H9 (cell line): ENCODE results near the gene PACSIN2. TPM values are rescaled to one million over a fixed set of nuclear protein-coding genes. Genes with fewer than 3 reads are reported as not detected.

Source experiments
- DNase-seq: peaks from one replicate; pipeline ENCODE4 v3.0.0-alpha.2; 2017
- H2AFZ ChIP-seq: one replicate; pipeline ENCODE4 v1.6.1; 2013; ENCODE audit warnings: mild to moderate bottlenecking, low read length, control low read depth, moderate library complexity
- H2AK5ac ChIP-seq: 2 replicates; pipeline ENCODE4 v1.6.1; 2013; ENCODE audit warnings: low read length, control low read depth, mixed read lengths; ENCODE audit not compliant: insufficient read length
- H2BK120ac ChIP-seq: one replicate; pipeline ENCODE4 v1.6.1; 2013; ENCODE audit warnings: low read depth, mild to moderate bottlenecking, low read length, control low read depth, inconsistent platforms; ENCODE audit not compliant: poor library complexity, severe bottlenecking
- H2BK12ac ChIP-seq: 2 replicates; pipeline ENCODE4 v1.6.1; 2013; ENCODE audit warnings: low read length, control low read depth, mixed read lengths, low read depth; ENCODE audit not compliant: insufficient read length
- H2BK15ac ChIP-seq: 2 replicates; pipeline ENCODE4 v1.6.1; 2013; ENCODE audit warnings: low read depth, low read length, control low read depth
- H2BK20ac ChIP-seq: one replicate; pipeline ENCODE4 v1.6.1; 2013; ENCODE audit warnings: low read depth, mild to moderate bottlenecking, low read length, control low read depth, inconsistent platforms; ENCODE audit not compliant: poor library complexity, severe bottlenecking
- H2BK5ac ChIP-seq: 2 replicates; pipeline ENCODE4 v1.6.1; 2013; ENCODE audit warnings: low read length, control low read depth, mixed read lengths; ENCODE audit not compliant: insufficient read length
- H3K14ac ChIP-seq: 2 replicates; pipeline ENCODE4 v1.6.1; 2013; ENCODE audit warnings: low read length, control low read depth; ENCODE audit not compliant: insufficient read depth
- H3K18ac ChIP-seq: 2 replicates; pipeline ENCODE4 v1.6.1; 2013; ENCODE audit warnings: low read depth, mild to moderate bottlenecking, mixed read lengths, low read length, control low read depth; ENCODE audit not compliant: insufficient read length
- H3K23ac ChIP-seq: 2 replicates; pipeline ENCODE4 v1.6.1; 2013; ENCODE audit warnings: low read length, control low read depth, mixed read lengths, low read depth; ENCODE audit not compliant: insufficient read length
- H3K23me2 ChIP-seq: 2 replicates; pipeline ENCODE4 v1.6.1; 2013; ENCODE audit warnings: low read depth, mild to moderate bottlenecking, mixed read lengths, low read length, control low read depth; ENCODE audit not compliant: insufficient read length, poor library complexity, severe bottlenecking
- H3K27ac ChIP-seq: 2 replicates; pipeline ENCODE4 v1.5.1; 2013; ENCODE audit warnings: low read length, control low read depth, mixed read lengths, low read depth; ENCODE audit not compliant: insufficient read length
- H3K27me3 ChIP-seq: 2 replicates; pipeline ENCODE4 v1.6.1; 2013; ENCODE audit warnings: low read length, control low read depth, inconsistent platforms; ENCODE audit not compliant: insufficient read depth
- H3K4ac ChIP-seq: 2 replicates; pipeline ENCODE4 v1.6.1; 2013; ENCODE audit warnings: low read depth, mild to moderate bottlenecking, control low read depth, inconsistent platforms, low read length, moderate library complexity
- H3K4me1 ChIP-seq: 2 replicates; pipeline ENCODE4 v1.6.1; 2013; ENCODE audit warnings: low read length, control low read depth, inconsistent platforms; ENCODE audit not compliant: insufficient read depth
- H3K4me2 ChIP-seq: 2 replicates; pipeline ENCODE4 v1.6.1; 2013; ENCODE audit warnings: low read length, control low read depth, mixed read lengths; ENCODE audit not compliant: insufficient read length, insufficient read depth
- H3K56ac ChIP-seq: 2 replicates; pipeline ENCODE4 v1.6.1; 2013; ENCODE audit warnings: low read depth, mild to moderate bottlenecking, mixed read lengths, low read length, control low read depth; ENCODE audit not compliant: insufficient read length
- H3K79me1 ChIP-seq: 2 replicates; pipeline ENCODE4 v1.6.1; 2013; ENCODE audit warnings: low read depth, mild to moderate bottlenecking, moderate library complexity, low read length, control low read depth, inconsistent platforms; ENCODE audit not compliant: insufficient read depth, poor library complexity, severe bottlenecking
- H3K79me2 ChIP-seq: 2 replicates; pipeline ENCODE4 v1.6.1; 2013; ENCODE audit warnings: low read length, control low read depth, inconsistent platforms; ENCODE audit not compliant: insufficient read depth
- H3K9ac ChIP-seq: 2 replicates; pipeline ENCODE4 v1.6.1; 2013; ENCODE audit warnings: low read length, control low read depth, mixed read lengths; ENCODE audit not compliant: insufficient read length; ENCODE audit errors: extremely low read depth
- H3K9me3 ChIP-seq: one replicate; pipeline ENCODE4 v1.6.1; 2013; ENCODE audit warnings: low read depth, low read length, inconsistent platforms; ENCODE audit not compliant: control insufficient read depth
- H3T11ph ChIP-seq: one replicate; pipeline ENCODE4 v1.6.1; 2013; ENCODE audit warnings: mild to moderate bottlenecking, low read length, control low read depth, inconsistent platforms
- H4K20me1 ChIP-seq: one replicate; pipeline ENCODE4 v1.6.1; 2013; ENCODE audit not compliant: control insufficient read depth, insufficient read length, insufficient read depth
- H4K5ac ChIP-seq: 2 replicates; pipeline ENCODE4 v1.6.1; 2013; ENCODE audit warnings: low read depth, mild to moderate bottlenecking, mixed read lengths, low read length, control low read depth; ENCODE audit not compliant: insufficient read length
- H4K8ac ChIP-seq: replicated peaks from 2 replicates; pipeline ENCODE4 v1.6.1; 2013; ENCODE audit warnings: low read length, control low read depth, mixed read lengths, low read depth; ENCODE audit not compliant: insufficient read length
- H4K91ac ChIP-seq: 2 replicates; pipeline ENCODE4 v1.6.1; 2013; ENCODE audit warnings: low read depth, mild to moderate bottlenecking, moderate library complexity, mixed read lengths, low read length, control low read depth; ENCODE audit not compliant: insufficient read length
- H3K27ac Mint-ChIP-seq, 3 experiments: 2 replicates in 2 of 3; 3 replicates in 1 of 3; pipeline ENCODE4 v1.8.0; 2020 to 2021; ENCODE audit warnings: mixed read lengths in 3 of 3, mild to moderate bottlenecking in 1 of 3, moderate library complexity in 1 of 3
- H3K27me3 Mint-ChIP-seq: 2 replicates; pipeline ENCODE4 v1.8.0; 2021; ENCODE audit warnings: low read depth, mild to moderate bottlenecking, moderate library complexity, mixed read lengths
- H3K36me3 Mint-ChIP-seq, 3 experiments: 2 replicates in 2 of 3; 3 replicates in 1 of 3; pipeline ENCODE4 v1.8.0; 2020 to 2021; ENCODE audit warnings: low read depth in 3 of 3, mixed read lengths in 3 of 3; ENCODE audit not compliant: insufficient read depth in 1 of 3
- H3K4me1 Mint-ChIP-seq, 2 experiments: 2 replicates each; pipeline ENCODE4 v1.8.0; 2020; ENCODE audit warnings: mixed read lengths in 2 of 2
- H3K4me3 Mint-ChIP-seq, 2 experiments: 2 replicates in 1 of 2; 3 replicates in 1 of 2; pipeline ENCODE4 v1.8.0; 2020 to 2021; ENCODE audit warnings: mild to moderate bottlenecking in 2 of 2, mixed read lengths in 2 of 2, moderate library complexity in 1 of 2
- H3K9me3 Mint-ChIP-seq, 2 experiments: 2 replicates in 1 of 2; 3 replicates in 1 of 2; pipeline ENCODE4 v1.8.0; 2020; ENCODE audit warnings: mild to moderate bottlenecking in 2 of 2, mixed read lengths in 2 of 2, moderate library complexity in 1 of 2
- CTCF ChIP-seq: fragments of 200-600 bp; sonication (generic); conservative IDR thresholded peaks from 3 replicates; pipeline ENCODE4 v1.8.0; 2021; ENCODE audit warnings: antibody characterized with exemption, mild to moderate bottlenecking
- WGBS: extraction: QIAGEN DNeasy Blood & Tissue Kit; methylation state at CpG from one replicate; pipeline ENCODE4 v1.1.7; 2013; ENCODE audit warnings: missing lambda C conversion rate, low lambda C conversion rate, mixed read lengths; ENCODE audit not compliant: insufficient read length; ENCODE audit errors: extremely low coverage; 5-methylcytosine and 5-hydroxymethylcytosine counted together
- total RNA-seq: library from RNA; stranded (reverse); gene quantifications from 2 replicates; pipeline ENCODE4 v1.2.1, GENCODE V29; 2021

The PACSIN2 gene
- total RNA-seq, 1 experiment from 2014 or later, result 62.3 TPM

GRCh38 chr22:43009444-43009843, 5.5 kb downstream of the PACSIN2 start:
- H2AFZ ChIP-seq, result no peak overlapping the region
- H3K4me1 Mint-ChIP-seq, result peaks cover 55 to 56% of the 10 kb centered on the region in 2 experiments
- no peak overlapping the region for H3K4me2 ChIP-seq
- H3K4me1 ChIP-seq, result peaks cover 8% of the 10 kb centered on the region; the same call in 1 of the 2 replicates
- H3K27ac ChIP-seq, result no peak overlapping the region
- H3K27me3 ChIP-seq, result no peaks in the 10 kb centered on the region
- H2AK5ac ChIP-seq, result no peak overlapping the region
- H3K36me3 Mint-ChIP-seq, result no peaks in the 10 kb centered on the region; a peak in 2 of 7 replicates
- DNase-seq, result no peak
- no peaks in the 10 kb centered on the region for H4K20me1 ChIP-seq
- peaks cover 3% of the 10 kb centered on the region for H3K79me1 ChIP-seq
- no peak overlapping the region for H4K8ac ChIP-seq
- no peak overlapping the region for H2BK15ac ChIP-seq
- no peaks in the 10 kb centered on the region; the same call in 1 of the 2 replicates for H3K27me3 Mint-ChIP-seq
- H3K79me2 ChIP-seq, result peaks cover 46% of the 10 kb centered on the region; the same call in 1 of the 2 replicates
- no peak overlapping the region for H3K18ac ChIP-seq
- no peak overlapping the region for H3K23ac ChIP-seq
- no peak overlapping the region for H3K4ac ChIP-seq
- H3K9ac ChIP-seq, result no peak overlapping the region
- H2BK12ac ChIP-seq, result no peak overlapping the region
- no peak overlapping the region for H3K56ac ChIP-seq
- no CpG with 5 or more reads among the region's 4 CpGs for WGBS
- H4K5ac ChIP-seq, result no peak overlapping the region
- H3K9me3 Mint-ChIP-seq, result no peaks in the 10 kb centered on the region
- no peak for TF ChIP-seq CTCF
- no peak overlapping the region for H3K14ac ChIP-seq
- H3K9me3 ChIP-seq, result no peaks in the 10 kb centered on the region
- no peak overlapping the region for H4K91ac ChIP-seq
- no peak overlapping the region for H2BK5ac ChIP-seq
- no peak overlapping the region for H2BK20ac ChIP-seq
- H3K27ac Mint-ChIP-seq, result no peak overlapping the region
- H3T11ph ChIP-seq, result no peak overlapping the region
- peaks cover 4% of the 10 kb centered on the region for H3K23me2 ChIP-seq
- no peak overlapping the region for H3K4me3 Mint-ChIP-seq
- no peak overlapping the region for H2BK120ac ChIP-seq
